ENCODE measurements around the gene RGP1. TPM values are rescaled to one million over a fixed set of nuclear protein-coding genes. Genes with fewer than 3 reads are reported as not detected.

RGP1 gene
- polyA plus RNA-seq, 3 donors, result 2.3 to 9.0 (median 3.3) TPM

DNA sequence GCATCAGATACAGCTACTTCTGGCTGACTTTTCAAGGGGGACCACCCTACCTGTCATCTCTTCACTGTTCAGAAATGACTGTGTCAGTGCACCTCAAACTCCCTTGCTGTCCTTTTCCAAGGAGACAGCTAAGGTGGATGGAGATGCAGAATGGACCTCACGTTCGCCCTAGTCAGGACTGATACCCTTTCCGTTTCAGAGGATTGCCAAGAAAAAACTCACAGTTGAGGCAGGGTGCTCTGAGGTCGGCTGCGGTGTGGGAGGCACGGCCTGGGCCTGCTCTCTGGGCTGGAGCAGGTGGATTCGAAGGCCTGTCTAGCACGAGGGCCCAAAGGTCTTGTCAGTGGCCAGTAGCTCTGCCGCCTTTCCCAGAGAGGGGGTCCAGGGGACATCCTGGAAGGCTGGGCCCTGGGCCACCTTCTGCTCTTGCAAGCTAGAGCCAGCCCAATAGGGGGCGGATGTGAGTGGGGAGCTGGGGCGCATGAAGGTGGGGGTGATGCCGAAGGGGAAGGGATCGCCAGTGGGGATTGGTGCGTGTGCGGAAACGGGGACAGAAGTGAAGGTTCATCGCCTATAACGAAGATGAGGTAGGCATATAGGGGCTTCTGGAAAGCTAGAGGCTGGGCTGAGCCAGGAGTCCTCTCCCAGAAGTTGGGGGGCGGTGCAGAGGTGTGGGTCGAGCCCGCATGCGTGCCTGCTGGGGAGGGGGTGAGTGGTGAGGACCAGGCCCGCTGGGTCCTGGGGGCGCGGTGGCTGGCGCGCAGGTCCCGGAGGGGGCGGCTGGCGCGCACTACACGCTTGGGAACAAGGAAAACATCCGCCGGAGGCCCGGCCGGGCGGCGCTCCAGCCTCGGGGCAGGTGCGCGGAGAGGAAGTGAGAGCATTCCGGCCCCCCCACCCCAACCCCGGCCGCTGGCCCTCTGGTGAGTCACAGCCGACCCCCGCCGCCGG lies 7.5 kb downstream of the RGP1 start:
- DNase-seq, result peak; percentile 34 to 56 (median 40)
- Mint-ChIP-seq H3K4me1 (peaks cover 39% of the 10 kb centered on the region), H3K36me3 (peaks cover 32 to 39% of the 10 kb centered on the region in 2 donors), H3K4me3 (peak overlapping the region; percentile 88 to 95), H3K27ac (peak overlapping the region in 6 of 7 donors; percentile 43 to 76 (median 60)), H3K9me3 (peaks cover 0 to 3% (median 0%) of the 10 kb centered on the region in 7 donors), H3K27me3 (ENCODE audit: low read depth in 3 of 3) (peaks cover 0 to 4% (median 1%) of the 10 kb centered on the region in 3 donors)
- H3K36me3 ChIP-seq (replicated peaks in 1 of 2; ENCODE audit: control insufficient read depth in 1 of 2, insufficient read depth in 2 of 2, low read length in 2 of 2), result peaks cover 27 to 37% of the 10 kb centered on the region in 2 donors
- intact Hi-C loops (cut with micrococcal nuclease), result no loop called here
- H3K79me2 ChIP-seq (ENCODE audit: insufficient read depth, low read length), result no peaks in the 10 kb centered on the region
- peaks cover 24 to 31% of the 10 kb centered on the region in 2 donors for H3K4me1 ChIP-seq (ENCODE audit: control insufficient read depth in 1 of 2, insufficient read depth in 2 of 2, low read length in 2 of 2)
- peak overlapping the region; percentile 40 to 79 (median 47) for H3K4me3 ChIP-seq (replicated peaks in 1 of 3; ENCODE audit: low read depth in 2 of 3, low read length in 3 of 3)
- no peaks in the 10 kb centered on the region for H4K20me1 ChIP-seq (ENCODE audit: insufficient read depth, low read length)
- 6% methylated on average over 40 of the region's 48 CpGs for WGBS (ENCODE audit: insufficient coverage)
- no peaks in the 10 kb centered on the region for H3K9me3 ChIP-seq (replicated peaks in 1 of 2; ENCODE audit: control insufficient read depth in 1 of 2, insufficient read depth in 1 of 2, low read length in 2 of 2)
- H3K27ac ChIP-seq (ENCODE audit: low read depth in 1 of 2, low read length in 2 of 2), result no peak overlapping the region
- H3K4me2 ChIP-seq (replicated peaks; ENCODE audit: extremely low read depth, low read length, poor library complexity, severe bottlenecking), result peak overlapping the region; percentile 85
- no peaks in the 10 kb centered on the region for H3K27me3 ChIP-seq (ENCODE audit: control insufficient read depth in 2 of 2, insufficient read depth in 2 of 2, low read length in 2 of 2)
- TF ChIP-seq, protein P1, sequence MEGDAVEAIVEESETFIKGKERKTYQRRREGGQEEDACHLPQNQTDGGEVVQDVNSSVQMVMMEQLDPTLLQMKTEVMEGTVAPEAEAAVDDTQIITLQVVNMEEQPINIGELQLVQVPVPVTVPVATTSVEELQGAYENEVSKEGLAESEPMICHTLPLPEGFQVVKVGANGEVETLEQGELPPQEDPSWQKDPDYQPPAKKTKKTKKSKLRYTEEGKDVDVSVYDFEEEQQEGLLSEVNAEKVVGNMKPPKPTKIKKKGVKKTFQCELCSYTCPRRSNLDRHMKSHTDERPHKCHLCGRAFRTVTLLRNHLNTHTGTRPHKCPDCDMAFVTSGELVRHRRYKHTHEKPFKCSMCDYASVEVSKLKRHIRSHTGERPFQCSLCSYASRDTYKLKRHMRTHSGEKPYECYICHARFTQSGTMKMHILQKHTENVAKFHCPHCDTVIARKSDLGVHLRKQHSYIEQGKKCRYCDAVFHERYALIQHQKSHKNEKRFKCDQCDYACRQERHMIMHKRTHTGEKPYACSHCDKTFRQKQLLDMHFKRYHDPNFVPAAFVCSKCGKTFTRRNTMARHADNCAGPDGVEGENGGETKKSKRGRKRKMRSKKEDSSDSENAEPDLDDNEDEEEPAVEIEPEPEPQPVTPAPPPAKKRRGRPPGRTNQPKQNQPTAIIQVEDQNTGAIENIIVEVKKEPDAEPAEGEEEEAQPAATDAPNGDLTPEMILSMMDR (IDR thresholded peaks at IDR 0.05), result peak; percentile 81
- peak overlapping the region; percentile 50 for H3K9ac ChIP-seq (ENCODE audit: insufficient read depth, low read length, poor library complexity, severe bottlenecking)
- peak overlapping the region; percentile 72 for H2AFZ ChIP-seq (ENCODE audit: insufficient read depth, low read depth, low read length, poor library complexity, severe bottlenecking)

GRCh38 chr9:35757226-35757891 lies 8.3 kb downstream of the RGP1 start:
- peak overlapping the region; percentile 40 to 79 (median 47) for H3K4me3 ChIP-seq (replicated peaks in 1 of 3; ENCODE audit: low read depth in 2 of 3, low read length in 3 of 3)
- Mint-ChIP-seq H3K27ac (peak overlapping the region in 6 of 7 donors; percentile 43 to 76 (median 68)), H3K27me3 (ENCODE audit: low read depth in 3 of 3) (peaks cover 1 to 4% (median 2%) of the 10 kb centered on the region in 3 donors), H3K9me3 (peaks cover 0 to 3% (median 0%) of the 10 kb centered on the region in 7 donors), H3K36me3 (peaks cover 24 to 31% of the 10 kb centered on the region in 2 donors), H3K4me3 (peak overlapping the region; percentile 88 to 95), H3K4me1 (peaks cover 39% of the 10 kb centered on the region)
- peak overlapping the region; percentile 72 for H2AFZ ChIP-seq (ENCODE audit: insufficient read depth, low read depth, low read length, poor library complexity, severe bottlenecking)
- peak in 2 of 3 donors; percentile 38 for DNase-seq
- H3K36me3 ChIP-seq (replicated peaks in 1 of 2; ENCODE audit: control insufficient read depth in 1 of 2, insufficient read depth in 2 of 2, low read length in 2 of 2), result peaks cover 18 to 29% of the 10 kb centered on the region in 2 donors
- H3K4me1 ChIP-seq (ENCODE audit: control insufficient read depth in 1 of 2, insufficient read depth in 2 of 2, low read length in 2 of 2), result peaks cover 24 to 31% of the 10 kb centered on the region in 2 donors
- no peak overlapping the region for H3K27ac ChIP-seq (ENCODE audit: low read depth in 1 of 2, low read length in 2 of 2)
- no peaks in the 10 kb centered on the region for H4K20me1 ChIP-seq (ENCODE audit: insufficient read depth, low read length)
- H3K79me2 ChIP-seq (ENCODE audit: insufficient read depth, low read length), result no peaks in the 10 kb centered on the region
- H3K4me2 ChIP-seq (replicated peaks; ENCODE audit: extremely low read depth, low read length, poor library complexity, severe bottlenecking), result peak overlapping the region; percentile 85
- peak overlapping the region; percentile 50 for H3K9ac ChIP-seq (ENCODE audit: insufficient read depth, low read length, poor library complexity, severe bottlenecking)
- H3K9me3 ChIP-seq (replicated peaks in 1 of 2; ENCODE audit: control insufficient read depth in 1 of 2, insufficient read depth in 1 of 2, low read length in 2 of 2), result no peaks in the 10 kb centered on the region
- intact Hi-C loops (cut with micrococcal nuclease), result no loop called here
- TF ChIP-seq, protein P1 (IDR thresholded peaks at IDR 0.05), result no peak
- no peaks in the 10 kb centered on the region for H3K27me3 ChIP-seq (ENCODE audit: control insufficient read depth in 2 of 2, insufficient read depth in 2 of 2, low read length in 2 of 2)
- WGBS (ENCODE audit: insufficient coverage), result 2% methylated on average over 17 of the region's 20 CpGs

Measured in CD14-positive monocyte (primary cell).